Stimulated activated CD4-positive, alpha-beta T cell treated with anti-CD3 and anti-CD28 coated beads, TNF-alpha, amount 100 ng/mL, for 24 hours (primary cell): ENCODE results near the gene YKT6.
A peak's percentile ranks its signal among the peaks of the same experiment; 100 is the strongest.
"Not testable (repeated sequence)": the region's sequence is repeated elsewhere in the genome, so short reads cannot be mapped to it uniquely, and the experiment has no call there.

ENCODE experiments used
- DNase-seq, 3 experiments: peaks; one replicate each; pipeline ENCODE4 v3.0.0-alpha.2; 2020; ENCODE audit warnings: low read depth in 3 of 3

YKT6 gene

GRCh38 chr7:44200699-44201461 lies at the start of gene YKT6:
Gene YKT6 (plus strand): TSS chr7:44200978. CDS start chr7:44201136, 158 bp downstream.
- DNase-seq = peak; percentile 91 to 95 (median 93)

- no peak for DNase-seq
These were observed 48.8 kb upstream of the YKT6 start for GRCh38 chr7:44151956-44152355.

GRCh38 chr7:44152971-44153947 lies 47.5 kb upstream of the YKT6 start:
- DNase-seq = no peak

DNA sequence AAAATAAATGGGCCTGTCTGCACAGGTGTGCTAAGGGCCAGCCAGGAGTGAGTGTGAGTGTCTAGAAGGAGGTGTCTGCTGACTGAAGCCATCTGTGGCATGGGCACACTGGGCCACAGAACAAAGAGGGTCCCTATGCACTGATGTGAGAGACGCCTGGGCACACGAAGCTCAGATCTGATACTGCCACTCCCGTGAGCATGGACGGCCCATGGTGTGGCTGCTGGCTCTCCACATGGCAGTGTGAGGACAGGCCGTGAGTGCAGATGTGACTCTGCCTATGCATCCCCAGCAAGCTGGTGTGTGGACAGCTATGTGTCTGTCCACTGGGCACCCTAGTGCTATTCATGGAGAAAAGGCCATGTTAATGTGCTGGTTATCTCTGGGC lies 46.8 kb upstream of the YKT6 start:
- no peak for DNase-seq

DNA sequence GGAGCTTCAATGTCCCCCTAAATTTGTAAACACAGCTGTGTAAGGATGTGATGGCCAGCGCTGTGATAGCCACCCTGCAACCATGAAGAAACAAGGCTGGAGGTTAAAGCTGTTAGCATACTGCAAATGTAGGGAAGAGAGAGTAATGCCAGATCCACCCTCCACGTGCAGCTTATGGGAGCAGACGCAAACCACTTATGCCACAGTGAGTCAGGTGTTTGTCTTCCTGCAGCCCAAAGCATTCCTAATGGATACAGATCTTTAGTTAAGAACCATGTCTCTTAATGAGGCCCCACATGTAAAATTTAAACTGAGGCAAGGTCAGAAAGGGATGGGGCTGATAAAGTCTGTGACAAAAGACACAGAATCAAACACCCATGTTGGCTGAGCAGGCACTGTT lies 46.1 kb upstream of the YKT6 start:
- DNase-seq = no peak

DNA sequence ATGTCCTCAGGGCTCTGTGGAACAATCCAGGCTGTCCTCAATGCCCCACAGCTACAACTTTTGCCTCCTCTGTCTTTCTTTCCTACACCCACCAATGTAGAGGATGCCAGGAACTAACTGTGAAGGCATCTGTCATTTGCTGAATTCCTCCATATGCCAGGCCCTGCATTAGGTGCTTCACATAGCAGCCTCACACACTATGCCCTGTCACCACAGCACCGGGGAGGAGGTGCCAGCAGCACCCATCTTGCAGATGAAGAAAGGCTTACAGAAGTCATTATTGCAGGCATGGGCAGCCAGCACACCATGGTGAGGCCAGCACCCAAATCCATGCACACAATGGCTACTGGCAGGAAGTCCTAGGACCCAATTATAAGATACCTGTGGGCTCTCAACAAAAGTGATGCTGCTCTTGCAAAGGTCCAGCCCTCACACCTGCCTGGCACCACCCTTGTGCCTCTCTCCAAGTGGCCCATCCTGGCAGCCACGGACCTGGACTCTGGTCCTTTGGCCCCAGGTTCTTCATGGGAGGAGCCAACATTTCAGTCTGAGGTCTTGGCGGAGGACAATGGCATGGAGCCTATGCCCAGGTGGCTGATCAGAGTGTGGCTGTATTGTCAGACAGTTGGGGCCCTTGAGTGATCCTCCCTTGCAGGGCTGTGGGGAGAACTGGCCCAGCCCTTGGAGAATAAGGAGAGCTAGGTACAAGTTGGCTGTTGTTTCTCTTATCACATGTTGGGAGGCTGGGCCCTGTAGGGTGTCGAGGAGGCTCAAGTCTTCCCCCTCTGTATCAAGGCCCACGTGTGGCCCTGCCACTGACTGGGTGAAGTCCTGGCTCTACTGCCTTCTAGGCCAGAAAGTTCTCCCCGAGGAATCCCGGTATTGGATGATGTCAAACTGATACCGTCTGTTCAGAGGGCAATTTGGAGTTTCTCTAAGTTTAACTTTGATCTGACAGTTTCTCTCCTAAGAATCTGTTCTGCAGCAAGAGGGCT lies 45.3 kb upstream of the YKT6 start:
- DNase-seq = no peak

- no peak for DNase-seq
These were observed 44.2 kb upstream of the YKT6 start for GRCh38 chr7:44156453-44157010.

DNA sequence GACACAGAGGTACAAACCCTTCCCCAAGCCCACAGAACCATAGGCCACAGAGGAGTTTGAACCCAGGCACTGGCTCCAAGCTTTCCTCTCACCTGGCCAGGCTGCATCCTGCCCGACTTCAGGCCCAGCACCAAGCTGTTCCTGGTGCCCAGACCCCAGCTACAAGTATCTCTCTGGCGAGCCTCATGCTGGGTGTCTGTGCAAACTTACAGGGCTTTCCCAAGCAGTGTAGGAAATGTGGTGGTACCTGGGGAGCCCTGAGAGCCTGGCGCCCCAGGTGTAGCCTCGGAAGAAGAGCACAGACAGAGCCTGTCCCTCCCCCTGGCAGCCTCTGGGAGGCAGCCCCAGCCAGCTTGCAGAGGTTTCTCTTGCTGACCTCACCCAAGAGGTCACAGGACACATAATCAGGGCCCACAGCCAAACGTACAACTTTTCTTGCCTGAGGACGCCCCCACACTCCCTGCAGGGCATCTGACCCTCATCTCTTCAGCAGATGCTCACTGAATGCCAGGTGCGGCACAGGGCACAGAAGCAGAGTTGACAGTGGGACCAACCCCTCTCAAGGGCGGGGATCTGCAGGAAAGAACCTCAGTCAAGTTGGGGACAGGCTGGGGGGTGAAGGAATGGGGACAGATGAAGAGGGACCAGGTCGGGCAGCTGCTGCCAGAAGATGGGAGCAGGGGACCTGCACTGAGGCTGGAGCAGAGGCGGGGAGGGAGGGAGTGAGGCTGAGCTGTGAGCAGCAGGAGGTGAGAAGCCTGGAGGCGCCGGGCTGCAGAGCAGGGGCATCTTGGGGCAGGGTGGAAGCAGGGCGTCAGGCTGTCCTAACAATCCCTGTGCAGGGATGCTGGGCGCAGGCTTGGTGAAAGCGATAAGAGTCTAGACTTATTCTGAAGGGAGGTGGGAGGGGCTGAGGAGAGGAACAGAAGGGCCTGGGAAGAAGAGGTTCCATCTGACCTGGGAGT lies 43.4 kb upstream of the YKT6 start:
- no peak for DNase-seq

- DNase-seq = no peak
These were observed 42.5 kb upstream of the YKT6 start for GRCh38 chr7:44158096-44158872.

DNA sequence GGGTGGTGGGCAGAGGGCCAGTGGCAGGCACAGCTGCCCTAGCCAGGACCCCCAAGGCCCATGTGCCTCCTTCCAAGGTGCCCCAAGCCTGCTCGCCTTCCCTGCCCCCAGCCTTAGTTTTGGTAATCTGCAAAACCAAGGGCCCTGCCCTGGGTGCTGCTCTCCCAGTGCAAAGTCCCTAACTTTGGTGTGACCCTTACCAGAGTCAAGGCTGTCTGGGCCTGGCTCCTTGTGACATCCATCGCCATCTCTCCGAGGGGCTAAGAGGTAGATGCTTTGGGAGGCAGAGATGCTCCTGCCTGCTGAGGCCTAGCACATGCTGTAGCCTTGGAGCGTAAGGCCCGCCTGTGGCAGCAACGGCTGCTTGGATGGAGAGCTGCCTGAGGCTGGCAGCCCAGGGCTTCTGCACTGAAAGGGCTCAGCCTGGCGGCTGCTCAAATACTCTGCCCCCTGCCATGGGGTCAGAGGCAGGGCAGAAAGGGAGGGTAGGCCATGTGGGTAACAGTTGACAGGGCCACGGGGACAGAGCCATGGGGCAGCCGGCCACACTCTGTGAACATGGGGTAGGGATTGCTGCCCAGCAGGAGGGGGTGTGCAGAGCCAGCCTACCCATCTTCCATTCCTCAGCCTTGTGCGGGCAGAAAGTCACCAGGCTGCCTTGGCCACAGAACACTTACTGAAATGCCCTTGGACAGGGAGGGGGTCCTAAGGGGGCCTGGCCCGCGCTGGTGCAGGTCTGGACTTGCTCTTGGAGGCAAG lies 41.7 kb upstream of the YKT6 start:
- no peak for DNase-seq

GRCh38 chr7:44159824-44160630 lies 40.8 kb upstream of the YKT6 start:
- no peak for DNase-seq

DNA sequence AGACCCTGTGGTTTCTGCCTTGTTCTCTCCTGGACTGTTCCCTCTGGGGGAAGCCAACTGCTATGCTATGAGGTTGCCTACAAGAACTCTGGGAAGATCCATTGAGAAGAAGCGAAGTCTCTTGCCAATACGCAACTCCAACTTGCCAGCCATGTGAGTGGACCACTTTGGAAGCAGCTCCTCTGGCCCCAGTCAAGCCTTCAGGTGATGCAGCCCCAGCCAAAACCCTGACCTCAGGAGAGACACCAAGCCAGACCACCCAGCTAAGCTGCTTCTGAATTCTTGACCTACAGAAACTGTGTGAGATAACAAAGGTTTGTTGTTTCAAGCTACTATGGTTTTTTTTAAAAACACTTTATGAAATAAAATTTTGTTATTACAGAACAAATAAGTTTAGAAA lies 39.4 kb upstream of the YKT6 start:
- no peak for DNase-seq

- DNase-seq = no peak
These were observed 38.6 kb upstream of the YKT6 start for GRCh38 chr7:44162179-44162578.

- DNase-seq = no peak
These were observed 37.9 kb upstream of the YKT6 start for GRCh38 chr7:44162785-44163395.

GRCh38 chr7:44163591-44163990 lies 37.2 kb upstream of the YKT6 start:
- no peak for DNase-seq

DNA sequence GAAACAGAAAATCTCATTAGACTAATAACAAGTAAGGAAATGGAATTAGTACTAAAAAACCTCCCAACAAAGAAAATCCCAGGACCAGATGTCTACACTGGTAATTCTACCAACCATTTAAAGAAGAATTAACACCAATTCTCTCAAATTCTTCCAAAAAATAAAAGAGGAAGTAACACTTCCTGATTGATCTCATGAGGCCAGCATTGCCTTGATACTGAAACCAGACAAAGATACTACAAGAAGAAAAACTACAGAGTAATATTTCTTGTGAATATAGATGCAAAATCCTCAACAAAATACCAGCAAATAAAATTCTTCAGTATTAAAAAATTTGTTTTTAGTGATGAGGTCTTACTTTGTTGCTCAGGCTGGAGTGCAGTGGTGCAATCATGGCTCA lies 32.9 kb upstream of the YKT6 start:
- DNase-seq = no peak

DNA sequence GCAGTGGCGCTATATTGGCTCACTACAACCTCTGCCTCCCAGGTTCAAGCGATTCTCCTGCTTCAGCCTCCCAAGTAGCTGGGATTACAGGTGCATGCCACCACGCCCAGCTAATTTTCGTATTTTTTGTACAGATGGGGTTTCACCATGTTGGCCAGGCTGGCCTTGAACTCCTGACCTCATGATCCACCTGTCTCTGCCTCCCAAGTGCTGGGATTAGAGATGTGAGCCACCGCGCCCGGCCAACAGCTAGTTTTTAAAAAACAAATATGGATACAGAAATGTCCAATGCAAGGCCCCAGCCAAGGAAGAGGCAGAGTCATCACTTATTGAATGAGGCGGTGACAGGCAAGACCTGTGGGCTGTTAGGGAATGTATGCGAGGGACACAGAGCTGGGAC lies 28.9 kb upstream of the YKT6 start:
- not testable (repeated sequence) for DNase-seq
